HCT116 (cell line): ENCODE results near the gene IQCK. TPM values are rescaled to one million over a fixed set of nuclear protein-coding genes. Genes with fewer than 3 reads are reported as not detected.
A peak's percentile ranks its signal among the peaks of the same experiment; 100 is the strongest.

ENCODE experiments used
- ATAC-seq: fragments of 200-7000 bp; cut with Tn5 transposase; 2 replicates; pipeline ENCODE4 v1.9.1; 2020; ENCODE audit warnings: mild to moderate bottlenecking, moderate library complexity
- BruUV-seq: library from RNA; stranded (reverse); fragments of 400-500 nt; replicated peaks from 2 replicates; lab custom pipeline; 2021; lab: Mats Ljungman, UMichigan
- CTCF ChIA-PET: fragments of 300-600 bp; sonication (Branson Sonifier 250); formaldehyde crosslinking; loops from one replicate; lab custom pipeline; 2021; ENCODE audit warnings: antibody characterized with exemption; lab: Charles Lee
- POLR2A ChIA-PET: fragments of 300-600, 350-600 bp; sonication (Branson Sonifier 250); formaldehyde crosslinking; loops from one replicate; lab custom pipeline; 2021; ENCODE audit warnings: antibody characterized with exemption; lab: Charles Lee
- RAD21 ChIA-PET, 2 experiments: fragments of 300-600 bp; sonication (Branson Sonifier 250); formaldehyde crosslinking; loops; one replicate each; lab custom pipeline; 2023; ENCODE audit warnings: low total read pairs in 2 of 2; ENCODE audit not compliant: uncharacterized antibody in 2 of 2, unreplicated experiment in 2 of 2, low non-redundant PET in 1 of 2; lab: Charles Lee
- DNase-seq: peaks from one replicate; pipeline ENCODE4 v3.0.0-alpha.2; 2010; ENCODE audit warnings: low read depth, low spot score
- H2AFZ ChIP-seq: fragments of 200-600 bp; shearing (Covaris generic), sonication (generic); 2 replicates; pipeline ENCODE4 v1.6.1; 2017; ENCODE audit warnings: low read depth, mixed run types, mixed read lengths, antibody characterized with exemption, low read length; ENCODE audit not compliant: poor library complexity, severe bottlenecking
- H3K27ac ChIP-seq: 2 replicates; pipeline ENCODE4 v1.5.1; 2012; ENCODE audit warnings: low read depth, low read length
- H3K27me3 ChIP-seq: fragments of 200-600 bp; sonication (generic); 2 replicates; pipeline ENCODE4 v1.6.1; 2016; ENCODE audit warnings: mixed run types, low read length, mixed read lengths; ENCODE audit not compliant: insufficient read depth
- H3K36me3 ChIP-seq, 2 experiments: fragments of 200-500 bp in 1 of 2; fragments of 200-600 bp in 1 of 2; sonication (Bioruptor generic) in 1 of 2; sonication (generic) in 1 of 2; 2 replicates each; pipeline versions ENCODE4 v1.5.1 to v1.6.1; 2014 to 2016; ENCODE audit warnings: low read length in 2 of 2, inconsistent platforms in 1 of 2, mixed read lengths in 1 of 2, mixed run types in 1 of 2; ENCODE audit not compliant: insufficient read depth in 2 of 2, control insufficient read depth in 1 of 2
- H3K4me1 ChIP-seq, 2 experiments: fragments of 200-600 bp in 1 of 2; sonication (generic) in 1 of 2; 2 replicates each; pipeline versions ENCODE4 v1.5.1 to v1.6.1; 2012 to 2017; ENCODE audit warnings: low read length in 2 of 2, inconsistent platforms in 1 of 2, mild to moderate bottlenecking in 1 of 2, mixed read lengths in 1 of 2, mixed run types in 1 of 2, moderate library complexity in 1 of 2; ENCODE audit not compliant: insufficient read depth in 2 of 2, control insufficient read depth in 1 of 2
- H3K4me2 ChIP-seq: fragments of 200-600 bp; sonication (generic); 2 replicates; pipeline ENCODE4 v1.6.1; 2017; ENCODE audit warnings: mixed run types, low read length, mixed read lengths
- H3K4me3 ChIP-seq, 2 experiments: fragments of 200-600 bp in 1 of 2; sonication (generic) in 1 of 2; replicated peaks in 1 of 2; 2 replicates each; pipeline ENCODE4 v1.5.1; 2011 to 2016; ENCODE audit warnings: low read length in 2 of 2, control low read depth in 1 of 2, low read depth in 1 of 2, mild to moderate bottlenecking in 1 of 2, mixed read lengths in 1 of 2, mixed run types in 1 of 2
- H3K79me2 ChIP-seq: fragments of 200-600 bp; sonication (generic); 2 replicates; pipeline ENCODE4 v1.6.1; 2017; ENCODE audit warnings: mild to moderate bottlenecking, mixed run types, low read length, moderate library complexity, mixed read lengths; ENCODE audit not compliant: insufficient read depth
- H3K9ac ChIP-seq: fragments of 200-600 bp; sonication (generic); 2 replicates; pipeline ENCODE4 v1.6.1; 2016; ENCODE audit warnings: low read length, mixed read lengths
- H3K9me2 ChIP-seq: fragments of 200-600 bp; sonication (generic), shearing (Covaris generic); 2 replicates; pipeline ENCODE4 v1.6.1; 2017; ENCODE audit warnings: mixed run types, mild to moderate bottlenecking, moderate library complexity; ENCODE audit not compliant: insufficient read depth
- H3K9me3 ChIP-seq, 2 experiments: fragments of 200-500 bp in 1 of 2; fragments of 200-600 bp in 1 of 2; sonication (Bioruptor generic) in 1 of 2; sonication (generic) in 1 of 2; 2 replicates each; pipeline ENCODE4 v1.6.1; 2014 to 2017; ENCODE audit warnings: low read length in 2 of 2, mixed read lengths in 2 of 2, inconsistent platforms in 1 of 2, low read depth in 1 of 2, mild to moderate bottlenecking in 1 of 2, mixed run types in 1 of 2, moderate library complexity in 1 of 2; ENCODE audit not compliant: control insufficient read depth in 1 of 2, insufficient read depth in 1 of 2
- H4K20me1 ChIP-seq: fragments of 200-600 bp; sonication (generic), shearing (Covaris generic); 2 replicates; pipeline ENCODE4 v1.6.1; 2017; ENCODE audit warnings: mixed run types, mild to moderate bottlenecking, moderate library complexity; ENCODE audit not compliant: insufficient read depth
- CBX3 ChIP-seq: IDR thresholded peaks from 2 replicates; pipeline ENCODE4 v1.6.1; 2012; ENCODE audit warnings: low read depth
- ELF1 ChIP-seq: IDR thresholded peaks from 2 replicates; pipeline ENCODE4 v1.6.1; 2012; ENCODE audit warnings: low read depth, borderline replicate concordance
- EZH2phosphoT487 ChIP-seq: fragments of 200-600 bp; IDR thresholded peaks from 2 replicates; pipeline ENCODE4 v1.6.1; 2018; ENCODE audit warnings: antibody characterized with exemption, borderline replicate concordance
- FOSL1 ChIP-seq: IDR thresholded peaks from 2 replicates; pipeline ENCODE4 v1.6.1; 2012; ENCODE audit warnings: low read depth
- JUND ChIP-seq: IDR thresholded peaks from 2 replicates; pipeline ENCODE4 v1.6.1; 2012
- POLR2A ChIP-seq: IDR thresholded peaks from 2 replicates; pipeline ENCODE4 v1.7.0; 2011; ENCODE audit warnings: borderline replicate concordance; ENCODE audit not compliant: insufficient read depth, insufficient read length; ENCODE audit errors: extremely low read depth
- RAD21 ChIP-seq: IDR thresholded peaks from 2 replicates; pipeline ENCODE4 v1.6.1; 2012; ENCODE audit warnings: low read depth, mild to moderate bottlenecking
- SP1 ChIP-seq: IDR thresholded peaks from 2 replicates; pipeline ENCODE4 v1.6.1; 2012; ENCODE audit warnings: low read depth
- ZNF274 ChIP-seq: fragments of 200-500 bp; sonication (Bioruptor generic); IDR thresholded peaks from 2 replicates; pipeline ENCODE4 v1.6.1; 2014; ENCODE audit warnings: mild to moderate bottlenecking, low read depth, low read length, inconsistent platforms
- intact Hi-C: fragments of 100-400 bp; cut with micrococcal nuclease; formaldehyde crosslinking; loops from 2 replicates; pipeline ENCODE4 v1.10.0; 2022
- total RNA-seq: library from RNA; stranded (reverse); gene quantifications from one replicate; pipeline ENCODE4 v1.2.1, GENCODE V29; 2021; ENCODE audit not compliant: unreplicated experiment
- TF ChIP-seq, protein P1 (sequence below), 3 experiments: fragments of 200-600 bp in 1 of 3; sonication (generic) in 1 of 3; IDR thresholded peaks in 2 of 3; conservative IDR thresholded peaks in 1 of 3; 2 replicates each; pipeline ENCODE4 v1.5.1; 2012 to 2017; ENCODE audit warnings: low read depth in 2 of 3, low read length in 2 of 3, antibody characterized with exemption in 1 of 3, borderline replicate concordance in 1 of 3, control low read depth in 1 of 3, mild to moderate bottlenecking in 1 of 3, mixed read lengths in 1 of 3, mixed run types in 1 of 3, moderate library complexity in 1 of 3; ENCODE audit not compliant: insufficient read depth in 1 of 3
- TF ChIP-seq, protein P2 (sequence below): IDR thresholded peaks from 2 replicates; pipeline ENCODE4 v1.6.1; 2012; ENCODE audit warnings: low read depth
- TF ChIP-seq, protein P3 (sequence below): IDR thresholded peaks from 2 replicates; pipeline ENCODE4 v1.6.1; 2011; ENCODE audit warnings: mild to moderate bottlenecking, low read length, moderate library complexity; ENCODE audit not compliant: insufficient replicate concordance; ENCODE audit errors: extremely low read depth

Gene IQCK
- total RNA-seq, 1 experiment from 2014 or later, result 11.8 TPM

DNA sequence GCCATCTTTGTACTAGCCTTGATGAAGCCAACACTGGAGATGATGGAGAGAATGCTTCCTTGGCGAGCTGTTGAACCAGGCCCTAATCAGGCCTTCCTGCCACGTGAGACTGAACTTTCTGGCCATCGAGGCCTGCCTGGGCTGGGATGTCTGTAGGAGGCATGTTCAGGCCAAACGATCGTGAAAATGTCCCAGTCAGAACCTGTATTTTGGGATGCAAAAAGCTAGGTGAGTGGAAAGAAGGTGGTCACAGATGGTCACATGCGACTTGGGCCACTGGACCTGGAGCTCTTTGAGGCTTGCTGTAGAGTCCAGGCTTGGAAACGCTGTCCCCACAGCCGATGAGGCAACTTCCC is 12.9 kb upstream of the IQCK start:
- H3K27ac ChIP-seq, result peak overlapping the region; percentile 24; the same call in 1 of the 2 replicates
- H3K4me1 ChIP-seq, result peaks cover 4 to 22% of the 10 kb centered on the region in 2 experiments; a peak in 3 of 4 replicates
- no peaks in the 10 kb centered on the region for H3K9me2 ChIP-seq
- H3K9ac ChIP-seq, result no peak overlapping the region
- peaks cover 40% of the 10 kb centered on the region; the same call in 1 of the 2 replicates for H3K79me2 ChIP-seq
- H2AFZ ChIP-seq, result no peak overlapping the region
- H3K9me3 ChIP-seq, result no peaks in the 10 kb centered on the region
- H4K20me1 ChIP-seq, result no peaks in the 10 kb centered on the region
- ATAC-seq, result no peak
- H3K36me3 ChIP-seq, result peaks cover 42 to 45% of the 10 kb centered on the region in 2 experiments
- TF ChIP-seq JUND, result no peak
- TF ChIP-seq ELF1, result no peak
- no peak for TF ChIP-seq EZH2phosphoT487
- TF ChIP-seq, protein P1, sequence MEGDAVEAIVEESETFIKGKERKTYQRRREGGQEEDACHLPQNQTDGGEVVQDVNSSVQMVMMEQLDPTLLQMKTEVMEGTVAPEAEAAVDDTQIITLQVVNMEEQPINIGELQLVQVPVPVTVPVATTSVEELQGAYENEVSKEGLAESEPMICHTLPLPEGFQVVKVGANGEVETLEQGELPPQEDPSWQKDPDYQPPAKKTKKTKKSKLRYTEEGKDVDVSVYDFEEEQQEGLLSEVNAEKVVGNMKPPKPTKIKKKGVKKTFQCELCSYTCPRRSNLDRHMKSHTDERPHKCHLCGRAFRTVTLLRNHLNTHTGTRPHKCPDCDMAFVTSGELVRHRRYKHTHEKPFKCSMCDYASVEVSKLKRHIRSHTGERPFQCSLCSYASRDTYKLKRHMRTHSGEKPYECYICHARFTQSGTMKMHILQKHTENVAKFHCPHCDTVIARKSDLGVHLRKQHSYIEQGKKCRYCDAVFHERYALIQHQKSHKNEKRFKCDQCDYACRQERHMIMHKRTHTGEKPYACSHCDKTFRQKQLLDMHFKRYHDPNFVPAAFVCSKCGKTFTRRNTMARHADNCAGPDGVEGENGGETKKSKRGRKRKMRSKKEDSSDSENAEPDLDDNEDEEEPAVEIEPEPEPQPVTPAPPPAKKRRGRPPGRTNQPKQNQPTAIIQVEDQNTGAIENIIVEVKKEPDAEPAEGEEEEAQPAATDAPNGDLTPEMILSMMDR (IDR thresholded peaks at IDR 0.05 in 2 of 3, conservative IDR thresholded peaks at IDR 0.05 in 1 of 3; ENCODE audit: borderline replicate concordance in 1 of 3, insufficient read depth in 1 of 3, low read depth in 2 of 3, low read length in 2 of 3), result no peak
- BruUV-seq, result no TSS peak
- H3K27me3 ChIP-seq, result no peaks in the 10 kb centered on the region
- intact Hi-C loops, result no loop called here
- POLR2A ChIA-PET, result no interaction called here
- CTCF ChIA-PET, result interaction anchor here (0.9 kb wide), 1 partner anchor 122 kb away, joined by 3 read pairs; no protein-coding TSS in a partner anchor
- no peak overlapping the region for H3K4me3 ChIP-seq
- RAD21 ChIA-PET, result no interaction called here
- peak overlapping the region; percentile 50 for H3K4me2 ChIP-seq
- DNase-seq, result no peak

DNA sequence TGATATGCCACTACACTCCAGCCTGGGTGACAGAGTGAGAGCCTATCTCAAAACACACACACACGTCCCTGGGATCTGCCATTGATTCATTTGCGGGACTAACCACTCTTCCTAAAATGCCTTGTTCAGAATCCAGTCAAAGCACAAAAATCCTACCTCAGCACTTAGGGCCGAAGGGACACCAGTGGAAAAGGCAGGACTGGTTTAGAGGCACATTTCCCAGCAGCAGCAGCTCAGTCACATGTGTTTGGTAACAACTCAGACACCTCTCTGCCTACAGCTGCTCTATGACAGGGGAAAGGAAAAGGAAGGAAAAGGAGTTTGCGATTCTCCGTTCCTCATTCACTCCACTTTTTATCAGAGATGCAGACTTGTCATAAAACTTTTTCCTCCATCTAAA is 12.2 kb upstream of the IQCK start:
- peaks cover 4 to 22% of the 10 kb centered on the region in 2 experiments; a peak in 3 of 4 replicates for H3K4me1 ChIP-seq
- no peaks in the 10 kb centered on the region for H3K9me3 ChIP-seq
- TF ChIP-seq, protein P2, sequence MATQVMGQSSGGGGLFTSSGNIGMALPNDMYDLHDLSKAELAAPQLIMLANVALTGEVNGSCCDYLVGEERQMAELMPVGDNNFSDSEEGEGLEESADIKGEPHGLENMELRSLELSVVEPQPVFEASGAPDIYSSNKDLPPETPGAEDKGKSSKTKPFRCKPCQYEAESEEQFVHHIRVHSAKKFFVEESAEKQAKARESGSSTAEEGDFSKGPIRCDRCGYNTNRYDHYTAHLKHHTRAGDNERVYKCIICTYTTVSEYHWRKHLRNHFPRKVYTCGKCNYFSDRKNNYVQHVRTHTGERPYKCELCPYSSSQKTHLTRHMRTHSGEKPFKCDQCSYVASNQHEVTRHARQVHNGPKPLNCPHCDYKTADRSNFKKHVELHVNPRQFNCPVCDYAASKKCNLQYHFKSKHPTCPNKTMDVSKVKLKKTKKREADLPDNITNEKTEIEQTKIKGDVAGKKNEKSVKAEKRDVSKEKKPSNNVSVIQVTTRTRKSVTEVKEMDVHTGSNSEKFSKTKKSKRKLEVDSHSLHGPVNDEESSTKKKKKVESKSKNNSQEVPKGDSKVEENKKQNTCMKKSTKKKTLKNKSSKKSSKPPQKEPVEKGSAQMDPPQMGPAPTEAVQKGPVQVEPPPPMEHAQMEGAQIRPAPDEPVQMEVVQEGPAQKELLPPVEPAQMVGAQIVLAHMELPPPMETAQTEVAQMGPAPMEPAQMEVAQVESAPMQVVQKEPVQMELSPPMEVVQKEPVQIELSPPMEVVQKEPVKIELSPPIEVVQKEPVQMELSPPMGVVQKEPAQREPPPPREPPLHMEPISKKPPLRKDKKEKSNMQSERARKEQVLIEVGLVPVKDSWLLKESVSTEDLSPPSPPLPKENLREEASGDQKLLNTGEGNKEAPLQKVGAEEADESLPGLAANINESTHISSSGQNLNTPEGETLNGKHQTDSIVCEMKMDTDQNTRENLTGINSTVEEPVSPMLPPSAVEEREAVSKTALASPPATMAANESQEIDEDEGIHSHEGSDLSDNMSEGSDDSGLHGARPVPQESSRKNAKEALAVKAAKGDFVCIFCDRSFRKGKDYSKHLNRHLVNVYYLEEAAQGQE, result no peak
- no peak for TF ChIP-seq RAD21
- no peak for TF ChIP-seq EZH2phosphoT487
- TF ChIP-seq, protein P3, sequence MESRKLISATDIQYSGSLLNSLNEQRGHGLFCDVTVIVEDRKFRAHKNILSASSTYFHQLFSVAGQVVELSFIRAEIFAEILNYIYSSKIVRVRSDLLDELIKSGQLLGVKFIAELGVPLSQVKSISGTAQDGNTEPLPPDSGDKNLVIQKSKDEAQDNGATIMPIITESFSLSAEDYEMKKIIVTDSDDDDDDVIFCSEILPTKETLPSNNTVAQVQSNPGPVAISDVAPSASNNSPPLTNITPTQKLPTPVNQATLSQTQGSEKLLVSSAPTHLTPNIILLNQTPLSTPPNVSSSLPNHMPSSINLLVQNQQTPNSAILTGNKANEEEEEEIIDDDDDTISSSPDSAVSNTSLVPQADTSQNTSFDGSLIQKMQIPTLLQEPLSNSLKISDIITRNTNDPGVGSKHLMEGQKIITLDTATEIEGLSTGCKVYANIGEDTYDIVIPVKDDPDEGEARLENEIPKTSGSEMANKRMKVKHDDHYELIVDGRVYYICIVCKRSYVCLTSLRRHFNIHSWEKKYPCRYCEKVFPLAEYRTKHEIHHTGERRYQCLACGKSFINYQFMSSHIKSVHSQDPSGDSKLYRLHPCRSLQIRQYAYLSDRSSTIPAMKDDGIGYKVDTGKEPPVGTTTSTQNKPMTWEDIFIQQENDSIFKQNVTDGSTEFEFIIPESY, result no peak
- TF ChIP-seq POLR2A, result no peak
- no peak for TF ChIP-seq FOSL1
- TF ChIP-seq JUND, result no peak
- TF ChIP-seq SP1, result no peak
- TF ChIP-seq CBX3, result no peak
- no peak for TF ChIP-seq ZNF274

More for the DNA sequence above, 12.2 kb upstream of the IQCK start:
- ATAC-seq, result no peak
- Histone ChIP-seq H3K79me2 (peaks cover 47% of the 10 kb centered on the region; the same call in 1 of the 2 replicates), H4K20me1 (no peaks in the 10 kb centered on the region), H3K36me3 (peaks cover 48 to 49% of the 10 kb centered on the region in 2 experiments), H3K9me2 (no peaks in the 10 kb centered on the region), H3K9ac (no peak overlapping the region), H3K27ac (no peak overlapping the region), H3K4me2 (no peak overlapping the region), H2AFZ (no peak overlapping the region), H3K27me3 (no peaks in the 10 kb centered on the region), H3K4me3 (no peak overlapping the region)
- CTCF ChIA-PET, result no interaction called here
- POLR2A ChIA-PET, result no interaction called here
- DNase-seq, result no peak
- no TSS peak for BruUV-seq
- intact Hi-C loops, result no loop called here
- RAD21 ChIA-PET, result no interaction called here
